RCC 7860 (cell line): ENCODE measurements around the gene RHEB.

Experiments
- DNase-seq: peaks from one replicate; pipeline ENCODE4 v3.0.0-alpha.2; 2015; ENCODE audit warnings: low spot score
- FAIRE-seq: peaks from 2 replicates; lab custom pipeline; 2012; peaks lifted over from hg19 to GRCh38; lab: Jason Lieb, UNC

RHEB gene

DNA sequence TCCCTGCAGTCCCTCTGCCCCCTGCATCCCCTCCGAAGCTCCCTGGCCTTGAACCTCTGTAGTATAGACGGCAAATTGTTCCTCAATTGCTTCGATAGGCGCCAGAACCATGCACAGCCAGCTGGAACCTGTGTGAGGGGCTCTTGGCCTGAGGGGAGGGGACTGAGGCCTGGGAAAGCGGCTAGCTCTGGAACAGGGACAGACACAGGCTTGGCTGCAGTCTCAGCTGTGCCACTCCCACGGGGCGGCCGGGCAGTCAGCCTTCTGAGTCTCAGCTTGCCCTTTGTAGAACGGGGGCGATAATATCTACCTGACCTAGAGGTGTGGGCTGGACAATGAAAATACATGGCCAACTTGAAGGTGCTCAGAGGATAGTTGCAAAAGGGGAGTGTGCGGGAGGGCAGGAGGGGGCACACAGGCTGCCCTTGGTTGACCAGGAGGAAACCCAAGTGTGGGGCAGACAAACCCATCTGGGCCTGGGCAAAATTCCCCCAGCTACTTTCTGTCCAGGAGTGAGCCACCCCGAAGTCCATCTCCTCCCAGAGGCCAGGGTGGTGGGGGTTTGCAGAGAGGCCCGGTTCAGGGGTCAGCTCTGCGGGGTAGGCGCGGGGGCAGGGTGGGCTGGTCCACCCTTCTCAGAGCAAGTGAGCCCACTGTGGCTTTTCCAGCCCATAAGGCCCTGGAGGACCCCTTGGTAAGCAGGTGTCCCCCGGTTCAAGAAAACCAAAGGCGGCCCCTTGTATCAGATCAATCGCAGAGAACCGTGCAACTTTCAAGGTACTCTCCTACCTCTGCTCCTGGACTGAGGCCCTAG lies 84.4 kb downstream of the RHEB start:
- DNase-seq (no peak), FAIRE-seq (no peak)

DNA sequence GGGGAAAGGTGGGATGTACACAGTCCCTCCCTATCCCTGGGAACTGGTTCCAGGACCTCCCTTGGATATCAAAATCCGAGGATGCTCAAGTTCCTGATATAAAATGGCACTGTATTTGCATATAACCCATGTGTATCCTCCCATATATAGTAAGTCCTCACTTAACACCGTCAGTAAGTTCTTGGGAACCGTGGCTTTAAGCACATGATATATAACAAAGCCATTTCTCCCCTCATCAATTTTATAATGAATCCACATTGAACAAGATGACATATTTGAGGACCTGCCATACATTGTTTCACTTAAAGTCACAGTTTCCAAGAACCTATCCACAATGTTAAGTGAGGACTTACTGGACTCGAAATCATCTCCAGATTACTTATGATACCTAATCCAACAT lies 85.1 kb downstream of the RHEB start:
- no peak for DNase-seq

DNA sequence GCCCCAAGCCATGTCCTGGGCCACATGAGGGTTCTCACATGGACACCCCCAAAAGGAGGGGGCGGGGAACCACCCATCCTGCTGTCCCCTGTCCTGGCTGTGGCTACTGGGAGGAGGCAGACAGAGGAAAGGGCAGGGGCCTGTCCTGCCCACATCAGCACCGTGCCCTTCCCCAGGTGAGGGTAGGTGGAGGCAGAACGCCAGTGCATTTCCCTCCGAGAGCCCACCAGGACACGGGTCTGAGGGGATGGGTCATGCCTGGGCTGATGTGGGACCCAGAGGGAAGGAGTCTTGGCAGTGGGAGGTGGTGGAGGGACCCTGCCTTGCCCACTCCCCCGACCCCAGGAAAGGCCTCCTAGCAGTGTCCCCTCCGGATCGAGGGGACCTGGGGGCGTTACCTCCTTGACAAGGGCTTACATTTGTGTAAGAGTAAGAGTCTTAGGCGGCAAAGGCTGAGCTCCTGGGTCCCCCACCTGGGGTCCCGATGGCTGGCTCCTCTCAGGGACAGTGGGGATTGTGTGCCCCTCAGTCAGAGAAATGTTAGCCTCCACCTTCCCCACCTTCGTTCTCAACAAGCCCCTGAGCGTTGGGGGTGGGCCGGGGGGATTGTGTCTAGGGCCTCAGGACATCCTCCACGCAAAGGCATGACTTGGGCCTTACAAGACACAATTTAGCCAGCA lies 85.8 kb downstream of the RHEB start:
- FAIRE-seq (no peak), DNase-seq (no peak)

More for the DNA sequence above, 85.1 kb downstream of the RHEB start:
- no peak for FAIRE-seq

DNA sequence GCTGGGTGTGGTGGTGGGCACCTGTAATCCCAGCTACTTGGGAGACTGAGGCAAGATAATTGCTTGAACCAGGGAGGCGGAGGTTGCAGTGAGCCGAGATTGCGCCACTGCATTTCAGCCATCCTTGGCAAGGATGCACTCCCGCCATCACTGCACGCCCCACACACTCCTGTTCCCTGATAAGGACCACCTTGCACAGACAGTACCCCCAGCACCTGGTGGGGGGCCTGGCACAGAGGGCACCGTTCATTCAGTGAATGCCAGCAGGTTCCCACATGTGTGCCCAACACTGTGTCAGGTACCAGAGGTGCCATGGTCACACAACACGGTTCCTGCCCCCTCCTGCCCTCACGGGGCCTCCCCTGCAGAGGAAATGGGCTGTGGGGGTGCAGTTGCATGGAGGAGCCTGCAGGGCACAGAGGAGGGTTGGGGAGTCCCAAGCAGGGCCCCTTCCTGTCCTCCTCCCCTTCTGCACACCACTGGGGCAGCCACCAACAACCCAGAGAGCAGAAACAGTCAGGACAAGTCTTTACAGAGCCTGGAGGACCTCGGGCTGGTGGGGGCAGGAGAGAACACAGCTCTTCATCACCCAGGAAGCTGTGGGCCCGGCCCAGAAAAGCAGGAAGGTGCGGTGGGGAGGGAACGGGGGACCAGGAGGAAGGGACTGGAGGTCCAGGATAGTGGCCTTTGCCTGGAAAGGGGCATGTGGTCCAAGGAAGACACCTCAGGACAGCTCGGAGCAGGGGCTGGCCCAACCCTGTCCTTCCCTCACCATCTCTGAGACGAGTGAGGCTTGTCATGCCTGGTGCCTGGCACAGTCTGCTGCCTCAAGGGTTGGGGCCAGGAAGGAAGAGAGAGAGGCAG lies 86.8 kb downstream of the RHEB start:
- no peak for DNase-seq
- no peak for FAIRE-seq

DNA sequence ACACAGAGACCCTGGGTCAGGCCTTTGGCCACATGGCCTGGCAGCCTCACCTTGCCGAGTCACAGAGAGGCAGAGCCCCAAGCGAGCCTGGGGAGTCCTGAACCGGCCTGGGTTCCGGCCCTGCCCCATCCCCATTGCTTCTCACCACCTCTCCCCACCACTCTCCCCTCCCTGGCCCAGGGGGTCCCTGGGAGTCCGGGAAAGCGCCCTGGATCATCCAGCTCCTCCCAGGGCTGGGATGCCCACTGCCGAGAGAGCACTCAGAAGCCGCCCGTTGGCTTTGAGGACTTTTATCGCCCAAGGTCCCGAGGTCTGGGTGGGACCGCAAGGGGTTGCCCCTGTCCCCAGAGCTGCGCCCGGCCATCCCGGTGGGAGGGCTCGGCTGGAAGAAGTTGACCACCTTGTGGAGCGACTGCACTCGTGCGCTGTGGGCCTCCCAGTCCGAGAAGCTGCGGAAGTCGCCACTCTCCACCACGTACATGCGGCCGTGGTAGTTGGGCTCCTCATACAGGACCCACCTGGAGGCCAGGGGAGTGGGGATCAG lies 87.9 kb downstream of the RHEB start:
- DNase-seq (no peak), FAIRE-seq (no peak)

DNA sequence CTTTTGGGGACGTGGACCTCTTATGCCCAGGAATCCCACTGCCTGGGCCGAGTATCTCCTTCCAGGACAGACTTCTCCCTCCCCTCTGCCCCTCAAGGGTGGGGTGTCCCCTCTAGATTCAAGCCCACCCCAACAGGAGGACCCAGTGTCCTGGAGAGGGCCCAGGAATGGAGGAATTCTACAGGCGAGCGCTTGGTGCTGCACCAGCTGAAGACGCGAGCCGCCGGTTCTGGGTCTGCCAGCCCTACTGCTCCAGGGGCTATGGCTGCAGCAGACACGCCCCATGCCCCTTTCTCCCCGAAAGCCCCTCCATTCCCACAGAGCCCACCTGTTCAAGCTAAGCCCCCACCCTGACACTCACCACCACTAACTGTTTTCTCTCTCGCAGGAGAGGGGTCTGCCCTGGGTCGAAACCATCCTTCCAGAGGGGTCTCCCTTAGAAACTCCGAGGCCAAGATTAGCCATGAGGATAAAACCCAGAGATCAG lies 88.4 kb downstream of the RHEB start:
- DNase-seq (no peak), FAIRE-seq (no peak)

DNA sequence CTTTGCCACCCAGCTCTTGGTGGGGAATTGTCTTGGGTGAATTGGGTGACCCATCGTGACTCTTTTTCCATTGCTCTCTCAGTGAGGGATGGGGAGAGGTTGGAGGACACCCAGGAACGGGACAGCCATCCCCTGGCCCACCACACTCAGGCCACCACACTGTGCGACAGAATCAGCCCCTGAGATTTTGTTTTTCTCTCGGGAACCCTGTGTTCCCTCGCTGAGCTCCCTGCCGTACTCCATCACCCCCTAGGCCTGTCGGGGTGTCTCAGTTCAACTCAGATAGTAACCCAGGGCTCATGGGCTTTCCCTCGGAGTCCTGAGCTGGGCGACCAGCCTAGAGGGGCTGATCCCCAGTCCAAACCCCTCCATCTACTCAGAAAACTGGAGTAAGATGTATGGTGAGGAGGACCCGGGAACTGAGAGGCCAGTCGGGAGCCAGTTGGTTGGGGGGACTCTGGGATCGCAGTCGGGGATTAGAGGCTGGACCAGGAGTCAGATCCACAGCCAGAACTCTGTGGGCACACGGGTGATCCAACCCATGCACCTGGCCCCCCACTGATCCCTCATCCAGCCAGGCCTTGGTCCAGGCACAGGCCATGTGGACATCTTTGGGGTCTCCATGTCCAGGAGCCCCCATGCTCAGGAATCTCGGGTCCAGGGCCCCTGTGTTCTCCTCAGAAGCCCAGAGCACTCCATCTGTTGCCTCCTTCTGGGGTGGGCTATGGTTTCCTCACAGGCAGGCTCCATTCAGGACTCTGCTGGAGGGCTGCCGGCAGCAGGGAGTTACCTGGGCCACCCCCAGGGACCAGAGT lies 89.1 kb downstream of the RHEB start:
- FAIRE-seq (no peak), DNase-seq (no peak)

DNA sequence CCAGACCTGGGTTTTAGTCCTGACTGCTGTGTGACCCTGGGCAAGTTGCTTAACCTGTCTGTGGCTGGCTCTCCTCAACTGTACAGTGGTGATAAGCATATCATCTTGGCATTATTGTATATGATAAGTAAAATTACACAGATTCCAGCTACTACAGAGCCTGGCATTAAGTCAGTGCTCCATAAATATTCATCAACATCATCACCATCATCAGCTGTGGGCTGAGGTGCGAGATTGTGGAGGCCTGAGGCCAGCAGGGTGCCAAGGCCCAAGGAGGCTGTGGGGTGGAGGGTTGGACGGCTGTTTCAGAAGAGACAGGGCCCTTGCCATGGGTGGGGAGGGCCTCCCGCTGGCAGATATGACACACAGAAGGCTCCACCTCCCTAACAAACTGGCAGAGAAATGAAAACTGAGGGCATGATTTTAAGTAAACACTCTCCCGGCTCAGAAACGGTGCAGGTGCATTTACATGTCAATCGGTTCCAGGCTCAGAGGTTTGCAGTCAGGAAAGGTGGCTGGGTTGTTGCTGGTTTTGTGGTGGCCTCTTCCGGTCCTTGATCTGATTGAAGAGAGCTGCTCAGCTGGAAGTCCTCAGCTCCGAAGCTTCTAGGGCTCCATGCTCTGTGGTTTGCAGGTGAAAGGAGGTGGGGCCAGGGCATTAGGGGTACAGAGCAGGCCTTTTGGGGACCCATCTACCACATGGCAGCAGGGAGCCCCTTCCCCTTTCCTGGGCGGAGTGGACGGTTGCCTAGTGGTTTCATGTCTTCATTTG lies 89.9 kb downstream of the RHEB start:
- no peak for FAIRE-seq
- DNase-seq = no peak

DNA sequence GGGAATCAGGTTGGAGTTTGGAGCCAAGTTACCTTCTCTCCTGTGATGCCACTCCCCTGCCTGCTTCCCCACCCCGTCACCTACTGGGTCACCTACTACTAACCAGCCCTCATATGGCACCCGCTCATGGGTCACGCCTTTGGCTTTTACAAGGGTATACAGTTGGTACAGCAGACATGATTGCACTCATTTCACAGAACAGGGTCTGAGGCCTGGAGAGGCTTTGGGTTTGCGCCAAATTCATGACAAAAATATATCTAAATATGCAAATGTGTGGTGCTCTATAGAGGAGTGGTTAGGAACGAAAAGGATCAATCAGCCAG lies 90.5 kb downstream of the RHEB start:
- FAIRE-seq = no peak
- DNase-seq = no peak

DNA sequence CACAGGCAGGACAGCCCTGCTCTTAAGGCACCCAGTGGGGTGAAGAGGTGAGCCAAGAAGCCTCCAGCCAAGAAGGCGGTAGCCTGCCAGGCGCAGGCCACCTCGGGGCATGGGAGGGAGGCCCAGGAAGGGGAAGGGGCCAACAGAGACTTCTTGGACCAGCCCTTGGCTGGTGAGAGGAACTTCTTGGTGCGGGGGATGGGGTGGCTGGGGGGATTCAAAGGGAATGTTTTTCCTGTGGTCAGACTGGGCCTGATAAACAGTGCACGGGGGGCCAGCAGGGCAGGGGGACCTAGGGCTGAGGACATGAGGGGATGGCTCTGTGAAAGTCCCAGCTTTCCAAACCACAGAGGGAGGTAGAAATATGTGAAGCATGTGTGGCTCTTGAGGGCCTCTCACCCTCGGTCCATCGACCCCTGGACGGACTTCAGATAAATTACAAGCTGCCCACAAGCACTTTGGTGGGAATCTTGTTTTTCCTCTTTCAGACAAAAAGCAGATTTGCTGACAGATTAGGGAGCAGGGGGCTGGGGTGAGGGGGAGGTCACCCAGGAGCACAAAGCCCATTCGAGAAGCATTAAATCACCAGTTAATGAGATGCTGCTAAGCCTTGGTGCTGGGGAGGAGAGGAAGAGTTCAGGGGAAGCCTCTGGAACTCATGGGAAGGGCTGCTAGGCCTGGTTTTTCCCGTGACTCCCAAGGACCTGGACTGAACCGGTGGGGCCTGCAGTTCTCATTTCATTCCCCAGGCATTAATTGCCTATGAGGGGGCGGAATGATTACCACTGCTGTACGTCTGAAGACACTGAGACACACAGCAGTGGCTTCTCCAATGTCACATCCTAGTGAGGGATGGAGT lies 91.1 kb downstream of the RHEB start:
- no peak for DNase-seq
- FAIRE-seq = no peak

DNA sequence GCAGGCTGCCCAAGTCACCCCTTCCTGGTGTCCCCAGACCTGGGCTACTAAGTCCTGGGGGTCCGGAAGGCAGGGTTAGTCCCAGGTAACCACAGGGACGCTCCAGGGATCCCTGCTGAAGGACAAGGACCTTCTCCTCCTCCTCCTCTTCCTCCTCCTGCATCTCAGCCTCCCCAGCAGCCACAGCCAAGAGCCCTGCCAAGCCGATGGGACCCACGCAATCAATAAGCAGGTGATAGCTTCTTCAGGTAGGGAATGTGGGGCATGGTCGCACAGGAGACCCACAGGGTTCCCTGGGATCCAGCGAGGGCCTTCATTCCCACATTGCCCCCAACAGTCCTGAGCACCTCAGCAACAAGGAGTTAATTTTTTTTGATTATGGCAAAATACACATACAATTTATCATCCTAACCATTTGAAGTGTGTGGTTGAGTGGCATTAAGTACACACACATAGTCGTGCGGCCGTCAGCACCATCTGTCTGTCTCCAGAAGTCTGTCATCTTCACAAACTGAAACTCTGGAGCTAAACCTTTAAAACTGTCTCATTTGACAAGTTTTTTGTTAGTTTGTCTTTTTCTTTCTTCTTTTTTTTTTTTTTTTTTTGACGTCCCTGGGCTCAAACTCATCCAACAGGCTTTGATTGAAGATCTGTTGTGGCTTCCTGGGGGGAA lies 91.9 kb downstream of the RHEB start:
- FAIRE-seq (no peak), DNase-seq (no peak)

DNA sequence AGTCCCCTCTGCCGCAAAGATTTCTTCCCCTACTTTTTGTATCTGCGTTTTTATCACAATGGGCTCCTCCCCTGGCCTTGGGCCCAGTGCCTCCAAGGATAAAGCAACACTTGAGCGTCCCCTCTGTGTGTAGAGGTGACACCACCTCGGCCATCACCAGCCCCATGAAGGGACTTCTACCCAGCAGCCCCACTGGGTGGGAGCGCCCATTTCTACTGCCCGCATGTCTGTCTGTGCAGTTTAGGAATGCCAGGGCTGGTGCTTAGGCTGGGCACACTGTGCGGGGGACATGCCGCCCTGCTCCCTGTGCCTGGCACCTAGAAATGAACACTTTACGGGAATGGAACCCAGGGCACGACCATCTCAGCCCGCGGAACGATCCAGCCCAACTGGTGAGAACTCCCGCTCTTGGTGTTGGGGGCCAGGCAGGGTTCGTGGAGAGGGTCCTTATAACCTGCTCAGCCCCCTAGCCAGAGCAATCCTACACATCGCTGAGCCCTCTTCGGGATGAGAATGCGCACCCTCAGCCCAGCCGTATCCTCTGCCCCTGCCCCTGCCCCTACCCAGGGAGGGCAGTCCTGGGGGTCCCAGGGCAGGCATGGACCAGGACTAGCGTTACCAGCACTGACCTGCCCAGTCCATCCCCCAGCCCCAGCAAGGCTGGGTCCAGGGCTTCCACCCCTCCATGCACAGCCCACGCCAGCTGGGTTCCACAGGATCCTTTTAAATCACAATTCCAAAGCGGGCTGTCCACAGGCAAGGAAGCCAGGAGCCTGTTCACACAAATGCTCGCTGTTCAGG lies 92.6 kb downstream of the RHEB start:
- no peak for DNase-seq
- FAIRE-seq = no peak

DNA sequence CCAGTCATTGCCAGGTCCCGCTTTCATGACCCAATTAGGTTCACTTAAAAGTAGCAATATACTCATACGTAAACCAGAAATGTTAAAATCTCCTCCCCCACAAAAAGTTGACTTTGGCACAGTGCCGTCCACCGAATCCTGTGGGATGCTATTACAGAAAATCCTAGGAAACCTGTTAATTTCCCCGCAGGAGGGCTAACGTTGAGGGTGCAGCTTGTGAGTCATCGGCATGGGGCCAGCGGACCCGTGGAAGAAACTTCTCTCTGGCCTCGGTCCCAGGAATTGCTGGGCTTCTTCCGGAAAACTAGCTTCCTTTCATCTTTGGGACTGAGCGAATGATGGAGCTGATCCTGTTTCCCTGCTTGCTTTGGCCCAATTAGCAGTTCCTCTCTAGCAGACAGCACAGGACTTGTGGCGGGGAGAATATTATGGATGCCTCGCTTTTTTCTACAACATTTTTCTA lies 93.2 kb downstream of the RHEB start:
- peak; percentile 88 for FAIRE-seq

DNA sequence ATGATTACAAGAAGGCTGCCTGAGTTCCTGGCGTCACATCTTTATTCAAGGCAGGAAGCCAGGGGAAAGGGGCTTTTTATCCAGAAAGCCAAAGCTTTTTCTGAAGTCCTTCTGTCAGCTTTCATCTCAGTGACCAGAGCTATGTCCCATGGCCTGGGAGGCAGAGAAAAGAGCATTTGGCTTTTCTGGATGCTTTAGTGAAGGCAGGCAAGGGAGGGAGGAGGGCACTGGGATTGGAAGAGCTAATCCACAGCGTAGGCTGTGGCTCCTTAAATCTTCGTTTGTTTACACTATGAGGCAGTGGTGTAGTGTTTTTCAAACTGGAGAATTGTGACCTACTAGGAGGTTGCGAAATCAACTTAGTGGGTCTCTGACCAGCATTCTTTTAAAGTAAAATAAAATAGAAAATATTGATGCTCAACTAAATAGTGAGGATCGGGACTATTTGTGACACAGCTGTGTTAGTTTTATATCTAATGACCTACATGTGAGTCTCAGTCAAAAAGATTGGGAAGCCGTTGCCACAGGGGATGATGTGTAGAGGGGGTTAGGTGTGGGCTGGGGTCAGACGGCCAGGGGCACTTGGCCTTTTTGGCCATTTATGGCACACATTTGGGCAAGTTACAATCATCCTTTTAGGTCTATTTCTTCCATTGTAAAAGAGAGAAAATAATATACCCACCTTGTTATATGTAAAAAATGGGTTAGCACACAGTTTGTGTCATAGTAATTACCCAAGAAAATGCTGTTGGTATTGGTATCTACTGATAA lies 93.8 kb downstream of the RHEB start:
- DNase-seq (no peak), FAIRE-seq (no peak)

More for the DNA sequence above, 93.2 kb downstream of the RHEB start:
- DNase-seq = peak; percentile 81

DNA sequence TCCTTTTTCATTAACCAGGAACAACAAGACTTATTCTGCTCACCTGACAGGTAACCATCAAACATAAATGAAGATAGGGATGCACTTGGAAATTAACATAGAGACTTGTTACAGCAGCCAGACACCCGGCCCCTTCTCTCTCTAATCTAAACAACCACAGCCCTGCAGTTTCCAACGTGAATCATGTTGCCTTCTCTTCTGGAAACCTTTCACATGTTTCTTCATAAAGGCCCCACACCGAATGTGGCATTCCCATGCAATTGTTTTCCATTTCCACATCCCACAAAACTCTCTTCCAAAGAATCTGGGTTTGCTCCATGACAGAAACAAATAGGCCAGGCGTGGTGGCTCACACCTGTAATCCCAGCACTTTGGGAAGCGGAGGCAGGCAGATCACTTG lies 94.9 kb downstream of the RHEB start:
- DNase-seq = no peak
- no peak for FAIRE-seq

DNA sequence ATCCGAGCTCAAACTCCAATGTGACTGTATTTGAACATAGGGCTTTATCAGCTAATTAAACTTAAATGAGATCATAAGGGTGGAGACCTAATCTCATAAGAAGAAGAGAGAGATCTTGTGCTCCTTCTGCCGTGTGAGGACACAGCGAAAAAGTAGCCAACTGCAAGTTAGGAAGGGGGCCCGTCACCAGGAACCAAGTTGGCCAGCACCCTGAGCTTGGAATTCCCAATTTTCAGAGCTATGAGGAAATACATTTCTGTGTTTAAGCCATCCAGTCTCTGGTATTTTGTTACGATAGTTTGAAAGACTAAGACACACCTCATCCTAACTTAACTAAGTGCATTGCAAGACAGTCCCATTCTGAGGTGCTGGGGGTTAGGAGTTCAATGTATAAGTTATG lies 95.8 kb downstream of the RHEB start:
- FAIRE-seq = no peak
- DNase-seq = no peak
